DMS 273 treated with DMSO at 0.1 percent for 48 hours (cell line): Measurements from ENCODE around the gene TMEM171.

ENCODE experiments used
- DNase-seq: peaks from one replicate; lab custom pipeline; 2025; lab: John Stamatoyannopoulos, UW

The TMEM171 gene

GRCh38 chr5:73152411-73153388 is 32.3 kb downstream of the TMEM171 start:
- DNase-seq, result no peak

GRCh38 chr5:73153513-73153912 is 33.1 kb downstream of the TMEM171 start:
- no peak for DNase-seq

- no peak for DNase-seq
Measured at GRCh38 chr5:73154208-73155006, 34.0 kb downstream of the TMEM171 start.

- no peak for DNase-seq
Measured at GRCh38 chr5:73155271-73156222, 35.2 kb downstream of the TMEM171 start.

GRCh38 chr5:73157414-73158303 is 37.3 kb downstream of the TMEM171 start:
- no peak for DNase-seq

- no peak for DNase-seq
Measured at GRCh38 chr5:73158313-73158712, 37.9 kb downstream of the TMEM171 start.

GRCh38 chr5:73160239-73160671 is 39.9 kb downstream of the TMEM171 start:
- no peak for DNase-seq

- DNase-seq, result no peak
Measured at GRCh38 chr5:73170522-73170921, 50.1 kb downstream of the TMEM171 start.

GRCh38 chr5:73171495-73171894 is 51.1 kb downstream of the TMEM171 start:
- no peak for DNase-seq

GRCh38 chr5:73172951-73173350 is 52.6 kb downstream of the TMEM171 start, which contains the start of gene TMEM174:
TMEM174 (plus strand) TSS chr5:73173193; CDS start chr5:73173244, 51 bp downstream.
- no peak for DNase-seq

- no peak for DNase-seq
Measured at GRCh38 chr5:73174100-73174815, 53.9 kb downstream of the TMEM171 start.

GRCh38 chr5:73176250-73176649 is 55.9 kb downstream of the TMEM171 start:
- DNase-seq, result no peak

GRCh38 chr5:73178265-73178664 is 57.9 kb downstream of the TMEM171 start:
- DNase-seq, result no peak

- no peak for DNase-seq
Measured at GRCh38 chr5:73179730-73180129, 59.4 kb downstream of the TMEM171 start.

- DNase-seq, result no peak
Measured at GRCh38 chr5:73180566-73180965, 60.2 kb downstream of the TMEM171 start.
